ENCODE results near the gene NIT1.

- TF ChIP-seq, protein P1, sequence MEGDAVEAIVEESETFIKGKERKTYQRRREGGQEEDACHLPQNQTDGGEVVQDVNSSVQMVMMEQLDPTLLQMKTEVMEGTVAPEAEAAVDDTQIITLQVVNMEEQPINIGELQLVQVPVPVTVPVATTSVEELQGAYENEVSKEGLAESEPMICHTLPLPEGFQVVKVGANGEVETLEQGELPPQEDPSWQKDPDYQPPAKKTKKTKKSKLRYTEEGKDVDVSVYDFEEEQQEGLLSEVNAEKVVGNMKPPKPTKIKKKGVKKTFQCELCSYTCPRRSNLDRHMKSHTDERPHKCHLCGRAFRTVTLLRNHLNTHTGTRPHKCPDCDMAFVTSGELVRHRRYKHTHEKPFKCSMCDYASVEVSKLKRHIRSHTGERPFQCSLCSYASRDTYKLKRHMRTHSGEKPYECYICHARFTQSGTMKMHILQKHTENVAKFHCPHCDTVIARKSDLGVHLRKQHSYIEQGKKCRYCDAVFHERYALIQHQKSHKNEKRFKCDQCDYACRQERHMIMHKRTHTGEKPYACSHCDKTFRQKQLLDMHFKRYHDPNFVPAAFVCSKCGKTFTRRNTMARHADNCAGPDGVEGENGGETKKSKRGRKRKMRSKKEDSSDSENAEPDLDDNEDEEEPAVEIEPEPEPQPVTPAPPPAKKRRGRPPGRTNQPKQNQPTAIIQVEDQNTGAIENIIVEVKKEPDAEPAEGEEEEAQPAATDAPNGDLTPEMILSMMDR (IDR thresholded peaks at IDR 0.05; ENCODE audit: insufficient read depth, low read length, poor library complexity, severe bottlenecking) = no peak
- no peak for TF ChIP-seq EZH2phosphoT487 (conservative IDR thresholded peaks at IDR 0.05; ENCODE audit: low read length)
Measured at GRCh38 chr1:161137881-161138280, 20.0 kb downstream of the NIT1 start.
